HCT116 (cell line): ENCODE data around the gene YBEY. TPM values are rescaled to one million over a fixed set of nuclear protein-coding genes. Genes with fewer than 3 reads are reported as not detected.

Source experiments
- ATAC-seq: fragments of 200-7000 bp; cut with Tn5 transposase; 2 replicates; pipeline ENCODE4 v1.9.1; 2020; ENCODE audit warnings: mild to moderate bottlenecking, moderate library complexity
- BruUV-seq: library from RNA; stranded (reverse); fragments of 400-500 nt; replicated peaks from 2 replicates; lab custom pipeline; 2021; lab: Mats Ljungman, UMichigan
- CTCF ChIA-PET: fragments of 300-600 bp; sonication (Branson Sonifier 250); formaldehyde crosslinking; loops from one replicate; lab custom pipeline; 2021; ENCODE audit warnings: antibody characterized with exemption; lab: Charles Lee
- POLR2A ChIA-PET: fragments of 300-600, 350-600 bp; sonication (Branson Sonifier 250); formaldehyde crosslinking; loops from one replicate; lab custom pipeline; 2021; ENCODE audit warnings: antibody characterized with exemption; lab: Charles Lee
- RAD21 ChIA-PET, 2 experiments: fragments of 300-600 bp; sonication (Branson Sonifier 250); formaldehyde crosslinking; loops; one replicate each; lab custom pipeline; 2023; ENCODE audit warnings: low total read pairs in 2 of 2; ENCODE audit not compliant: uncharacterized antibody in 2 of 2, unreplicated experiment in 2 of 2, low non-redundant PET in 1 of 2; lab: Charles Lee
- DNase-seq: peaks from one replicate; pipeline ENCODE4 v3.0.0-alpha.2; 2010; ENCODE audit warnings: low read depth, low spot score
- H2AFZ ChIP-seq: fragments of 200-600 bp; shearing (Covaris generic), sonication (generic); 2 replicates; pipeline ENCODE4 v1.6.1; 2017; ENCODE audit warnings: low read depth, mixed run types, mixed read lengths, antibody characterized with exemption, low read length; ENCODE audit not compliant: poor library complexity, severe bottlenecking
- H3K27ac ChIP-seq: 2 replicates; pipeline ENCODE4 v1.5.1; 2012; ENCODE audit warnings: low read depth, low read length
- H3K27me3 ChIP-seq: fragments of 200-600 bp; sonication (generic); 2 replicates; pipeline ENCODE4 v1.6.1; 2016; ENCODE audit warnings: mixed run types, low read length, mixed read lengths; ENCODE audit not compliant: insufficient read depth
- H3K36me3 ChIP-seq, 2 experiments: fragments of 200-500 bp in 1 of 2; fragments of 200-600 bp in 1 of 2; sonication (Bioruptor generic) in 1 of 2; sonication (generic) in 1 of 2; 2 replicates each; pipeline versions ENCODE4 v1.5.1 to v1.6.1; 2014 to 2016; ENCODE audit warnings: low read length in 2 of 2, inconsistent platforms in 1 of 2, mixed read lengths in 1 of 2, mixed run types in 1 of 2; ENCODE audit not compliant: insufficient read depth in 2 of 2, control insufficient read depth in 1 of 2
- H3K4me1 ChIP-seq, 2 experiments: fragments of 200-600 bp in 1 of 2; sonication (generic) in 1 of 2; 2 replicates each; pipeline versions ENCODE4 v1.5.1 to v1.6.1; 2012 to 2017; ENCODE audit warnings: low read length in 2 of 2, inconsistent platforms in 1 of 2, mild to moderate bottlenecking in 1 of 2, mixed read lengths in 1 of 2, mixed run types in 1 of 2, moderate library complexity in 1 of 2; ENCODE audit not compliant: insufficient read depth in 2 of 2, control insufficient read depth in 1 of 2
- H3K4me2 ChIP-seq: fragments of 200-600 bp; sonication (generic); 2 replicates; pipeline ENCODE4 v1.6.1; 2017; ENCODE audit warnings: mixed run types, low read length, mixed read lengths
- H3K4me3 ChIP-seq, 2 experiments: fragments of 200-600 bp in 1 of 2; sonication (generic) in 1 of 2; replicated peaks in 1 of 2; 2 replicates each; pipeline ENCODE4 v1.5.1; 2011 to 2016; ENCODE audit warnings: low read length in 2 of 2, control low read depth in 1 of 2, low read depth in 1 of 2, mild to moderate bottlenecking in 1 of 2, mixed read lengths in 1 of 2, mixed run types in 1 of 2
- H3K79me2 ChIP-seq: fragments of 200-600 bp; sonication (generic); 2 replicates; pipeline ENCODE4 v1.6.1; 2017; ENCODE audit warnings: mild to moderate bottlenecking, mixed run types, low read length, moderate library complexity, mixed read lengths; ENCODE audit not compliant: insufficient read depth
- H3K9ac ChIP-seq: fragments of 200-600 bp; sonication (generic); 2 replicates; pipeline ENCODE4 v1.6.1; 2016; ENCODE audit warnings: low read length, mixed read lengths
- H3K9me2 ChIP-seq: fragments of 200-600 bp; sonication (generic), shearing (Covaris generic); 2 replicates; pipeline ENCODE4 v1.6.1; 2017; ENCODE audit warnings: mixed run types, mild to moderate bottlenecking, moderate library complexity; ENCODE audit not compliant: insufficient read depth
- H3K9me3 ChIP-seq, 2 experiments: fragments of 200-500 bp in 1 of 2; fragments of 200-600 bp in 1 of 2; sonication (Bioruptor generic) in 1 of 2; sonication (generic) in 1 of 2; 2 replicates each; pipeline ENCODE4 v1.6.1; 2014 to 2017; ENCODE audit warnings: low read length in 2 of 2, mixed read lengths in 2 of 2, inconsistent platforms in 1 of 2, low read depth in 1 of 2, mild to moderate bottlenecking in 1 of 2, mixed run types in 1 of 2, moderate library complexity in 1 of 2; ENCODE audit not compliant: control insufficient read depth in 1 of 2, insufficient read depth in 1 of 2
- H4K20me1 ChIP-seq: fragments of 200-600 bp; sonication (generic), shearing (Covaris generic); 2 replicates; pipeline ENCODE4 v1.6.1; 2017; ENCODE audit warnings: mixed run types, mild to moderate bottlenecking, moderate library complexity; ENCODE audit not compliant: insufficient read depth
- CBX3 ChIP-seq: IDR thresholded peaks from 2 replicates; pipeline ENCODE4 v1.6.1; 2012; ENCODE audit warnings: low read depth
- CEBPB ChIP-seq: IDR thresholded peaks from 2 replicates; pipeline ENCODE4 v1.6.1; 2012; ENCODE audit warnings: low read depth
- EGR1 ChIP-seq: IDR thresholded peaks from 2 replicates; pipeline ENCODE4 v1.6.1; 2012; ENCODE audit warnings: low read depth
- ELF1 ChIP-seq: IDR thresholded peaks from 2 replicates; pipeline ENCODE4 v1.6.1; 2012; ENCODE audit warnings: low read depth, borderline replicate concordance
- EZH2 ChIP-seq: fragments of 200-600 bp; sonication (generic); IDR thresholded peaks from 2 replicates; pipeline ENCODE4 v1.6.1; 2017; ENCODE audit warnings: antibody characterized with exemption, mixed run types
- EZH2phosphoT487 ChIP-seq: fragments of 200-600 bp; IDR thresholded peaks from 2 replicates; pipeline ENCODE4 v1.6.1; 2018; ENCODE audit warnings: antibody characterized with exemption, borderline replicate concordance
- FOSL1 ChIP-seq: IDR thresholded peaks from 2 replicates; pipeline ENCODE4 v1.6.1; 2012; ENCODE audit warnings: low read depth
- POLR2AphosphoS5 ChIP-seq: IDR thresholded peaks from 2 replicates; pipeline ENCODE4 v1.6.1; 2011; ENCODE audit warnings: mild to moderate bottlenecking, low read depth, low read length, moderate library complexity
- RAD21 ChIP-seq: IDR thresholded peaks from 2 replicates; pipeline ENCODE4 v1.6.1; 2012; ENCODE audit warnings: low read depth, mild to moderate bottlenecking
- SIN3A ChIP-seq: IDR thresholded peaks from 2 replicates; pipeline ENCODE4 v1.6.1; 2012; ENCODE audit warnings: low read depth
- SP1 ChIP-seq: IDR thresholded peaks from 2 replicates; pipeline ENCODE4 v1.6.1; 2012; ENCODE audit warnings: low read depth
- TCF7L2 ChIP-seq: IDR thresholded peaks from 2 replicates; pipeline ENCODE4 v1.7.0; 2011; ENCODE audit warnings: borderline replicate concordance, inconsistent platforms; ENCODE audit not compliant: insufficient read depth, insufficient read length; ENCODE audit errors: extremely low read depth
- YY1 ChIP-seq: IDR thresholded peaks from 2 replicates; pipeline ENCODE4 v1.6.1; 2011; ENCODE audit warnings: low read length, low read depth, moderate library complexity, mild to moderate bottlenecking; ENCODE audit not compliant: insufficient replicate concordance; ENCODE audit errors: extremely low read depth
- ZFX ChIP-seq: fragments of 450-650 bp; IDR thresholded peaks from 2 replicates; pipeline ENCODE4 v1.6.1; 2017
- ZNF274 ChIP-seq: fragments of 200-500 bp; sonication (Bioruptor generic); IDR thresholded peaks from 2 replicates; pipeline ENCODE4 v1.6.1; 2014; ENCODE audit warnings: mild to moderate bottlenecking, low read depth, low read length, inconsistent platforms
- intact Hi-C: fragments of 100-400 bp; cut with micrococcal nuclease; formaldehyde crosslinking; loops from 2 replicates; pipeline ENCODE4 v1.10.0; 2022
- total RNA-seq: library from RNA; stranded (reverse); gene quantifications from one replicate; pipeline ENCODE4 v1.2.1, GENCODE V29; 2021; ENCODE audit not compliant: unreplicated experiment
- TF ChIP-seq, protein P1 (sequence below), 3 experiments: fragments of 200-600 bp in 1 of 3; sonication (generic) in 1 of 3; IDR thresholded peaks in 2 of 3; conservative IDR thresholded peaks in 1 of 3; 2 replicates each; pipeline ENCODE4 v1.5.1; 2012 to 2017; ENCODE audit warnings: low read depth in 2 of 3, low read length in 2 of 3, antibody characterized with exemption in 1 of 3, borderline replicate concordance in 1 of 3, control low read depth in 1 of 3, mild to moderate bottlenecking in 1 of 3, mixed read lengths in 1 of 3, mixed run types in 1 of 3, moderate library complexity in 1 of 3; ENCODE audit not compliant: insufficient read depth in 1 of 3
- TF ChIP-seq, protein P2 (sequence below): IDR thresholded peaks from 2 replicates; pipeline ENCODE4 v1.6.1; 2012
- TF ChIP-seq, protein P3 (sequence below): IDR thresholded peaks from 2 replicates; pipeline ENCODE4 v1.6.1; 2011; ENCODE audit warnings: mild to moderate bottlenecking, low read length, moderate library complexity; ENCODE audit not compliant: insufficient replicate concordance; ENCODE audit errors: extremely low read depth
- TF ChIP-seq, protein P4 (sequence below): IDR thresholded peaks from 2 replicates; pipeline ENCODE4 v1.6.1; 2012

Gene YBEY
- total RNA-seq, 1 experiment from 2014 or later: 31.5 TPM

DNA sequence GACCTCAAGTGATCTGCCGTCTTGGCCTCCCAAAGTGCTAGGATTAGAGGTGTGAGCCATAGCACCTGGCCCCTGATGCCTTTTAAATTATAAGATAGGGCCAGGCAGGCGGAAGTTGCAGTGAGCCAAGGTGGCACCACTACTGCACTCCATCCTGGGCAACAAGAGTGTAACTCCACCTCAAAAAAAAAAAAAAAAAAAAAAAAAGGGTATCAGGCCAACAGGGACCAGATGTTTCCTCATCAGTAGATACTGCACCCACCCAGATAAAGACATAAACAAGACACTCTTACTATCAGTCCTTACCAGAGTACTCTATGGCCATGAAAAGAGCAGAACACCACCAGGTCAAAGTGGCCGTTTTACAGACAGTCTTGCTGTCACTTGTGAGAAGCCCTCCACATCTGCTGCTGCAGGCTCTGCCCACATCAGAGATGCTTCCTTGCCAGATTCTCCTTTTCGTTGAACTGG, 34.2 kb downstream of the YBEY start:
- no peak for ATAC-seq
- no peaks in the 10 kb centered on the region for H4K20me1 ChIP-seq
- H3K27me3 ChIP-seq: no peaks in the 10 kb centered on the region
- intact Hi-C loops: loop anchor here (10.0 kb wide), 1 partner anchor 346 kb away; no protein-coding TSS in a partner anchor
- ChIA-PET RAD21 (no interaction called here), POLR2A (no interaction called here), CTCF (no interaction called here)
- H3K4me3 ChIP-seq: no peak overlapping the region
- BruUV-seq: no TSS peak
- H3K4me1 ChIP-seq: peaks cover 15 to 29% of the 10 kb centered on the region in 2 experiments; a peak in 3 of 4 replicates
- no peak overlapping the region for H2AFZ ChIP-seq
- peaks cover 24% of the 10 kb centered on the region for H3K79me2 ChIP-seq
- TF ChIP-seq YY1 (no peak), SP1 (no peak), FOSL1 (no peak), SIN3A (no peak), EZH2 (no peak), ZFX (no peak), CBX3 (no peak), POLR2AphosphoS5 (no peak), CEBPB (no peak), ELF1 (no peak), ZNF274 (no peak), TCF7L2 (no peak), EZH2phosphoT487 (no peak), EGR1 (no peak), RAD21 (no peak)
- TF ChIP-seq, protein P1, sequence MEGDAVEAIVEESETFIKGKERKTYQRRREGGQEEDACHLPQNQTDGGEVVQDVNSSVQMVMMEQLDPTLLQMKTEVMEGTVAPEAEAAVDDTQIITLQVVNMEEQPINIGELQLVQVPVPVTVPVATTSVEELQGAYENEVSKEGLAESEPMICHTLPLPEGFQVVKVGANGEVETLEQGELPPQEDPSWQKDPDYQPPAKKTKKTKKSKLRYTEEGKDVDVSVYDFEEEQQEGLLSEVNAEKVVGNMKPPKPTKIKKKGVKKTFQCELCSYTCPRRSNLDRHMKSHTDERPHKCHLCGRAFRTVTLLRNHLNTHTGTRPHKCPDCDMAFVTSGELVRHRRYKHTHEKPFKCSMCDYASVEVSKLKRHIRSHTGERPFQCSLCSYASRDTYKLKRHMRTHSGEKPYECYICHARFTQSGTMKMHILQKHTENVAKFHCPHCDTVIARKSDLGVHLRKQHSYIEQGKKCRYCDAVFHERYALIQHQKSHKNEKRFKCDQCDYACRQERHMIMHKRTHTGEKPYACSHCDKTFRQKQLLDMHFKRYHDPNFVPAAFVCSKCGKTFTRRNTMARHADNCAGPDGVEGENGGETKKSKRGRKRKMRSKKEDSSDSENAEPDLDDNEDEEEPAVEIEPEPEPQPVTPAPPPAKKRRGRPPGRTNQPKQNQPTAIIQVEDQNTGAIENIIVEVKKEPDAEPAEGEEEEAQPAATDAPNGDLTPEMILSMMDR (IDR thresholded peaks at IDR 0.05 in 2 of 3, conservative IDR thresholded peaks at IDR 0.05 in 1 of 3; ENCODE audit: borderline replicate concordance in 1 of 3, insufficient read depth in 1 of 3, low read depth in 2 of 3, low read length in 2 of 3): no peak
- TF ChIP-seq, protein P2, sequence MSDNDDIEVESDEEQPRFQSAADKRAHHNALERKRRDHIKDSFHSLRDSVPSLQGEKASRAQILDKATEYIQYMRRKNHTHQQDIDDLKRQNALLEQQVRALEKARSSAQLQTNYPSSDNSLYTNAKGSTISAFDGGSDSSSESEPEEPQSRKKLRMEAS: no peak
- TF ChIP-seq, protein P3, sequence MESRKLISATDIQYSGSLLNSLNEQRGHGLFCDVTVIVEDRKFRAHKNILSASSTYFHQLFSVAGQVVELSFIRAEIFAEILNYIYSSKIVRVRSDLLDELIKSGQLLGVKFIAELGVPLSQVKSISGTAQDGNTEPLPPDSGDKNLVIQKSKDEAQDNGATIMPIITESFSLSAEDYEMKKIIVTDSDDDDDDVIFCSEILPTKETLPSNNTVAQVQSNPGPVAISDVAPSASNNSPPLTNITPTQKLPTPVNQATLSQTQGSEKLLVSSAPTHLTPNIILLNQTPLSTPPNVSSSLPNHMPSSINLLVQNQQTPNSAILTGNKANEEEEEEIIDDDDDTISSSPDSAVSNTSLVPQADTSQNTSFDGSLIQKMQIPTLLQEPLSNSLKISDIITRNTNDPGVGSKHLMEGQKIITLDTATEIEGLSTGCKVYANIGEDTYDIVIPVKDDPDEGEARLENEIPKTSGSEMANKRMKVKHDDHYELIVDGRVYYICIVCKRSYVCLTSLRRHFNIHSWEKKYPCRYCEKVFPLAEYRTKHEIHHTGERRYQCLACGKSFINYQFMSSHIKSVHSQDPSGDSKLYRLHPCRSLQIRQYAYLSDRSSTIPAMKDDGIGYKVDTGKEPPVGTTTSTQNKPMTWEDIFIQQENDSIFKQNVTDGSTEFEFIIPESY: no peak
- TF ChIP-seq, protein P4, sequence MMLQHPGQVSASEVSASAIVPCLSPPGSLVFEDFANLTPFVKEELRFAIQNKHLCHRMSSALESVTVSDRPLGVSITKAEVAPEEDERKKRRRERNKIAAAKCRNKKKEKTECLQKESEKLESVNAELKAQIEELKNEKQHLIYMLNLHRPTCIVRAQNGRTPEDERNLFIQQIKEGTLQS: no peak
- no peaks in the 10 kb centered on the region for H3K36me3 ChIP-seq
- H3K9ac ChIP-seq: no peak overlapping the region
- no peaks in the 10 kb centered on the region for H3K9me3 ChIP-seq
- H3K27ac ChIP-seq: no peak overlapping the region
- DNase-seq: no peak
- no peaks in the 10 kb centered on the region for H3K9me2 ChIP-seq
- H3K4me2 ChIP-seq: no peak overlapping the region
